Calu3 (cell line): ENCODE results near the gene SUGP1. TPM values are rescaled to one million over a fixed set of nuclear protein-coding genes. Genes with fewer than 3 reads are reported as not detected.

Source experiments
- BruUV-seq: library from RNA; stranded (reverse); fragments of 400-500 nt; replicated peaks from 2 replicates; lab custom pipeline; 2021; lab: Mats Ljungman, UMichigan
- CTCF ChIA-PET: fragments of 300-600 bp; sonication (Branson Sonifier 250); formaldehyde crosslinking; loops from one replicate; lab custom pipeline; 2022; ENCODE audit warnings: antibody characterized with exemption; lab: Charles Lee
- DNase-seq: peaks from one replicate; pipeline ENCODE4 v3.0.0; 2022
- H3K27ac Mint-ChIP-seq: one replicate; pipeline ENCODE4 v1.8.0; 2022; ENCODE audit warnings: mixed read lengths; ENCODE audit not compliant: unreplicated experiment
- H3K27me3 Mint-ChIP-seq: one replicate; pipeline ENCODE4 v1.8.0; 2022; ENCODE audit warnings: mixed read lengths; ENCODE audit not compliant: unreplicated experiment
- H3K36me3 Mint-ChIP-seq: one replicate; pipeline ENCODE4 v1.8.0; 2022; ENCODE audit warnings: mild to moderate bottlenecking, moderate library complexity, mixed read lengths; ENCODE audit not compliant: insufficient read depth, unreplicated experiment
- H3K4me1 Mint-ChIP-seq: one replicate; pipeline ENCODE4 v1.8.0; 2022; ENCODE audit warnings: mild to moderate bottlenecking, low read depth, mixed read lengths; ENCODE audit not compliant: unreplicated experiment
- H3K4me3 Mint-ChIP-seq: one replicate; pipeline ENCODE4 v1.8.0; 2022; ENCODE audit warnings: mild to moderate bottlenecking, low read depth, moderate library complexity, mixed read lengths; ENCODE audit not compliant: unreplicated experiment
- H3K9me3 Mint-ChIP-seq: one replicate; pipeline ENCODE4 v1.8.0; 2022; ENCODE audit warnings: low read depth, mixed read lengths; ENCODE audit not compliant: unreplicated experiment
- CTCF ChIP-seq: fragments of 200-600 bp; IDR thresholded peaks from one replicate; pipeline ENCODE4 v1.8.0; 2022; ENCODE audit warnings: antibody characterized with exemption; ENCODE audit not compliant: unreplicated experiment
- intact Hi-C: fragments of 100-400 bp; cut with micrococcal nuclease; formaldehyde crosslinking; loops from one replicate; pipeline ENCODE4 v1.10.0; 2022; ENCODE audit not compliant: unreplicated experiment
- total RNA-seq: library from RNA; stranded (reverse); gene quantifications from 2 replicates; pipeline ENCODE4 v1.2.3, GENCODE V29; 2022

Gene SUGP1
- total RNA-seq, 1 experiment from 2014 or later: 41.3 TPM

DNA sequence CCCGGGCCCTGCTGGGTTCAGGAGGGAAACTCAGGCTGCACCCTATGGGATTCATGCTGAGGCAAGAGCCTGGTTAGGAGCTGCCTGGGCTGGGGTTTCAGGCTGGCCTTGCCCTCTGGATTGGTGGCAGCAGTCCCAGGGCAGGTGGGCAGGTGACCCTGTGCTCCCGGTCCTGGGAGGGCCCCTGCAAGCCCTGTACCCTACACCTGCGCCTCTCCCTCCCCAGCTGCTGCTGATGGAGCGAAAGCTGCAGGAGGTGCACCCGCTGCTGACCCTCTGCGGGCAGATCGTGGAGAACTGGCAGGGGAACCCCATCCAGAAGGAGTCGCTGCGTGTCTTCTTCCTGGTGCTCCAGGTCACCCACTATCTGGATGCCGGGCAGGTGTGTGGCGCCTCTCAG, 20.7 kb upstream of the SUGP1 start:
- H3K4me1 Mint-ChIP-seq: no peaks in the 10 kb centered on the region
- BruUV-seq: no TSS peak
- DNase-seq: no peak
- H3K36me3 Mint-ChIP-seq: peaks cover 32% of the 10 kb centered on the region
- intact Hi-C loops: no loop called here
- CTCF ChIA-PET: no interaction called here
- no peak for TF ChIP-seq CTCF
- H3K27me3 Mint-ChIP-seq: no peaks in the 10 kb centered on the region
- H3K27ac Mint-ChIP-seq: no peak overlapping the region
- no peaks in the 10 kb centered on the region for H3K9me3 Mint-ChIP-seq
- no peak overlapping the region for H3K4me3 Mint-ChIP-seq

- Mint-ChIP-seq H3K4me3 (no peak overlapping the region), H3K4me1 (no peaks in the 10 kb centered on the region), H3K9me3 (no peaks in the 10 kb centered on the region), H3K27me3 (no peaks in the 10 kb centered on the region), H3K27ac (no peak overlapping the region), H3K36me3 (peaks cover 23% of the 10 kb centered on the region)
- TF ChIP-seq CTCF: no peak
- CTCF ChIA-PET: no interaction called here
- no TSS peak for BruUV-seq
- intact Hi-C loops: no loop called here
- DNase-seq: no peak
Measured at GRCh38 chr19:19338082-19338481, 17.8 kb upstream of the SUGP1 start.

- H3K9me3 Mint-ChIP-seq: no peaks in the 10 kb centered on the region
- intact Hi-C loops: no loop called here
- CTCF ChIA-PET: no interaction called here
Measured at GRCh38 chr19:19337120-19337519, 16.8 kb upstream of the SUGP1 start.

DNA sequence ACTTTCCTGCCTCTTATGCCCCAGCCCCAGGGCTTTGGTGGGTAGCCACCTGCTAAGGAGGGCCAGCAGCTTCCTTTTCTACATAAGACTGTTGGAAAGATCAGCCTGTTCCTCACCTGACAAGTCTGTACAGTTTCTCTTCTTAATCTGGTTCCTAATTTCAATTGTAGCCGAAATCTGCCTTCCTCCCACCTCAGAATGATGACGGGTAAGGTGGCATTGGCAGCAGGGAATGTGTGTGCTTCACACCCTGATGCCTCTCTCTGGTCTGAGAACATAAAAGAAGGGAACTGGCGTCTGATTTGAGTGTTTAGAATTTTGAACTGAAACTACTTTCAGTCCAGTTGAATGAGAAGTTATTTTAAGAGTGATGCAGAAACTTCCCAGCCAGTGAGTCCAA, 16.3 kb upstream of the SUGP1 start:
- intact Hi-C loops: no loop called here

More at GRCh38 chr19:19337120-19337519, 16.8 kb upstream of the SUGP1 start:
- Mint-ChIP-seq H3K27ac (no peak overlapping the region), H3K4me3 (no peak overlapping the region), H3K36me3 (peaks cover 15% of the 10 kb centered on the region), H3K27me3 (no peaks in the 10 kb centered on the region), H3K4me1 (no peaks in the 10 kb centered on the region)
- TF ChIP-seq CTCF: no peak
- DNase-seq: no peak
- BruUV-seq: no TSS peak

More for the DNA sequence above, 16.3 kb upstream of the SUGP1 start:
- Mint-ChIP-seq H3K4me1 (no peaks in the 10 kb centered on the region), H3K4me3 (no peak overlapping the region), H3K36me3 (peaks cover 14% of the 10 kb centered on the region), H3K27me3 (no peaks in the 10 kb centered on the region), H3K9me3 (no peaks in the 10 kb centered on the region), H3K27ac (no peak overlapping the region)
- no peak for TF ChIP-seq CTCF
- no peak for DNase-seq
- CTCF ChIA-PET: no interaction called here
- BruUV-seq: no TSS peak
